Hepatocyte (in vitro differentiated cells): ENCODE data around the gene MTA2. TPM values are rescaled to one million over a fixed set of nuclear protein-coding genes. Genes with fewer than 3 reads are reported as not detected.

Experiments used
- DNase-seq: peaks from one replicate; pipeline ENCODE4 v3.0.0-alpha.2; 2016; ENCODE audit warnings: low spot score
- H2AFZ ChIP-seq: fragments of 200-600 bp; sonication (generic); 2 replicates; pipeline ENCODE4 v1.6.0; 2016; ENCODE audit warnings: antibody characterized with exemption, mild to moderate bottlenecking
- H3K27ac ChIP-seq: fragments of 200-600 bp; sonication (generic); 2 replicates; pipeline ENCODE4 v1.5.1; 2016; ENCODE audit warnings: mild to moderate bottlenecking
- H3K27me3 ChIP-seq: fragments of 200-600 bp; sonication (generic); 2 replicates; pipeline ENCODE4 v1.6.1; 2016
- H3K36me3 ChIP-seq: fragments of 200-600 bp; sonication (generic); replicated peaks from 2 replicates; pipeline ENCODE4 v1.5.1; 2016; ENCODE audit warnings: low read depth; ENCODE audit not compliant: insufficient read depth
- H3K4me1 ChIP-seq: fragments of 200-600 bp; sonication (generic); 2 replicates; pipeline ENCODE4 v1.5.1; 2016; ENCODE audit warnings: mild to moderate bottlenecking, moderate library complexity; ENCODE audit not compliant: insufficient read depth
- H3K4me2 ChIP-seq: fragments of 200-600 bp; sonication (generic); 2 replicates; pipeline ENCODE4 v1.6.0; 2016
- H3K4me3 ChIP-seq: fragments of 200-600 bp; sonication (generic); 2 replicates; pipeline ENCODE4 v1.5.1; 2016; ENCODE audit warnings: mild to moderate bottlenecking
- H3K79me2 ChIP-seq: fragments of 200-600 bp; sonication (generic); 2 replicates; pipeline ENCODE4 v1.6.0; 2017; ENCODE audit warnings: mild to moderate bottlenecking
- H3K9me2 ChIP-seq: fragments of 200-600 bp; sonication (generic); replicated peaks from 2 replicates; pipeline ENCODE4 v1.6.0; 2017; ENCODE audit warnings: mild to moderate bottlenecking; ENCODE audit not compliant: insufficient read depth
- H3K9me3 ChIP-seq: fragments of 200-600 bp; sonication (generic); 2 replicates; pipeline ENCODE4 v1.5.1; 2016; ENCODE audit warnings: low read depth, mild to moderate bottlenecking
- H4K20me1 ChIP-seq: fragments of 200-600 bp; sonication (generic); 2 replicates; pipeline ENCODE4 v1.6.0; 2016; ENCODE audit warnings: mild to moderate bottlenecking; ENCODE audit not compliant: insufficient read depth, poor library complexity, severe bottlenecking
- CTCF ChIP-seq: fragments of 200-600 bp; sonication (generic); IDR thresholded peaks from 2 replicates; pipeline ENCODE4 v1.5.1; 2016; ENCODE audit warnings: antibody characterized with exemption, mild to moderate bottlenecking; ENCODE audit not compliant: poor library complexity
- EZH2 ChIP-seq: fragments of 200-600 bp; sonication (generic); IDR thresholded peaks from 2 replicates; pipeline ENCODE4 v1.6.1; 2016; ENCODE audit warnings: antibody characterized with exemption, mild to moderate bottlenecking, borderline replicate concordance
- EZH2phosphoT487 ChIP-seq: fragments of 200-600 bp; sonication (generic); IDR thresholded peaks from one replicate; pipeline ENCODE4 v1.6.1; 2018; ENCODE audit warnings: antibody characterized with exemption, mild to moderate bottlenecking, low read depth, moderate library complexity; ENCODE audit not compliant: unreplicated experiment, severe bottlenecking
- WGBS: methylation state at CpG from one replicate; pipeline ENCODE4 v1.1.6; 2016; ENCODE audit warnings: low lambda C conversion rate; ENCODE audit errors: missing lambda C conversion rate; 5-methylcytosine and 5-hydroxymethylcytosine counted together
- polyA plus RNA-seq: library from polyadenylated mRNA; unstranded; fragments of >200 nt; fragmentation: Nextera tagmentation; extraction: Ambion mirVana; gene quantifications from 2 replicates; pipeline ENCODE4 v1.2.1, GENCODE V29; 2016
- total RNA-seq: library from RNA; depleted of rRNA; stranded (reverse); fragments of >200 nt; gene quantifications from 2 replicates; pipeline ENCODE4 v1.2.3, GENCODE V29; 2014

The MTA2 gene
- total and polyA plus RNA-seq, 2 experiments from 2014 or later, result 25.6 to 53.1 TPM

- WGBS, result 88% methylated on average over 1 of the region's 1 CpG
- Histone ChIP-seq H3K9me2 (no peaks in the 10 kb centered on the region), H3K79me2 (peaks cover 83% of the 10 kb centered on the region), H4K20me1 (peaks cover 36% of the 10 kb centered on the region), H3K4me3 (no peak overlapping the region), H3K4me1 (peaks cover 13% of the 10 kb centered on the region), H3K36me3 (no peaks in the 10 kb centered on the region), H3K27ac (no peak overlapping the region), H3K9me3 (no peaks in the 10 kb centered on the region), H3K27me3 (no peaks in the 10 kb centered on the region), H3K4me2 (no peak overlapping the region), H2AFZ (no peak overlapping the region)
- no peak for DNase-seq
- TF ChIP-seq EZH2phosphoT487 (no peak), EZH2 (no peak), CTCF (no peak)
Measured at GRCh38 chr11:62569611-62570010, 32.1 kb downstream of the MTA2 start.

- no peak overlapping the region for H3K4me2 ChIP-seq
- peaks cover 83% of the 10 kb centered on the region for H3K79me2 ChIP-seq
- H3K9me3 ChIP-seq, result no peaks in the 10 kb centered on the region
- 81% methylated on average over 8 of the region's 8 CpGs for WGBS
- no peak for DNase-seq
- no peak overlapping the region for H3K27ac ChIP-seq
- no peak overlapping the region for H2AFZ ChIP-seq
- H3K27me3 ChIP-seq, result no peaks in the 10 kb centered on the region
- H4K20me1 ChIP-seq, result peaks cover 29% of the 10 kb centered on the region
- no peaks in the 10 kb centered on the region for H3K36me3 ChIP-seq
- no peaks in the 10 kb centered on the region for H3K9me2 ChIP-seq
- no peak overlapping the region for H3K4me3 ChIP-seq
- TF ChIP-seq EZH2phosphoT487, result no peak
- TF ChIP-seq CTCF, result no peak
- no peak for TF ChIP-seq EZH2
- H3K4me1 ChIP-seq, result peaks cover 7% of the 10 kb centered on the region
Measured at GRCh38 chr11:62567018-62567633, 34.5 kb downstream of the MTA2 start.

GRCh38 chr11:62566247-62566646 lies 35.4 kb downstream of the MTA2 start:
- Histone ChIP-seq H2AFZ (no peak overlapping the region), H3K4me1 (peaks cover under 1% of the 10 kb centered on the region), H3K9me2 (no peaks in the 10 kb centered on the region), H3K9me3 (no peaks in the 10 kb centered on the region), H3K27me3 (no peaks in the 10 kb centered on the region), H3K4me2 (no peak overlapping the region), H3K36me3 (no peaks in the 10 kb centered on the region), H3K4me3 (no peak overlapping the region), H3K79me2 (peaks cover 74% of the 10 kb centered on the region), H4K20me1 (peaks cover 23% of the 10 kb centered on the region), H3K27ac (no peak overlapping the region)
- 93% methylated on average over 8 of the region's 8 CpGs for WGBS
- no peak for DNase-seq
- TF ChIP-seq EZH2phosphoT487 (no peak), EZH2 (no peak), CTCF (no peak)
